Non-pigmented ciliary epithelial cell (primary cell): ENCODE measurements around the gene PRKG1.
"Not testable (repeated sequence)": the region's sequence is repeated elsewhere in the genome, so short reads cannot be mapped to it uniquely, and the experiment has no call there.

ENCODE experiments used
- DNase-seq: peaks from one replicate; pipeline ENCODE4 v3.0.0-alpha.2; 2010; ENCODE audit warnings: low read depth

The PRKG1 gene

GRCh38 chr10:51377932-51378599 is 303.8 kb downstream of the PRKG1 start:
- no peak for DNase-seq

- DNase-seq: no peak
Observed at GRCh38 chr10:51382181-51382580, 307.9 kb downstream of the PRKG1 start.

GRCh38 chr10:51384971-51385370 is 310.7 kb downstream of the PRKG1 start:
- no peak for DNase-seq

DNA sequence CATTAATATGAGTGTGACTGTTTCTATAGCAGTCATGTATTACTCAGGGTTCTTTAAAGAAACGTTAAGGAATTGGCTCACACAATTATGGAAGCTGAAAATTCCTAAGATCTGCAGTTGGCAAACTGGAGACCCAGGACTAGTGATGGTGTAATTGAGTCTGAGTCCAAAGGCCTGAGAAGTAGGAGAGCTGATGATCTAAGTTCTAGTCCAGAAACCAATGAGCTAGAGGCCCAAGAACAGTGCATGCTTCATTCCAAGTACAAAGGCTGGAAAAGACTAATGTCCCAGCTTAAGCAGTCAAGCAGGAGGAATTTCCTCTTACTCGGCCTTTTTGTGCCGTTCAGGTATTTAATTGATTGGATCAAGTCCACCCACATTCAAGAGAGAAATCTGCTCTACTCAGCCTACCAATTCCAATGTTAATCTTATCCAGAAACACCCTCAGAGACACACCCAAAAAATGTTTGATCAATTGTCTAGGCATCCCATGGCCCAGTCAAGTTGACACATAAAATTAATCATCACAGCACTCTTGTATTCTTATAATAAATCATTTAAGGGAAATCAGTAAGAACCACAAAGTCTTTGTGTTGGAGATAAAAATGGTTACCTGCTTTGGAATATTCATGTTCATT is 312.1 kb downstream of the PRKG1 start:
- DNase-seq: no peak

DNA sequence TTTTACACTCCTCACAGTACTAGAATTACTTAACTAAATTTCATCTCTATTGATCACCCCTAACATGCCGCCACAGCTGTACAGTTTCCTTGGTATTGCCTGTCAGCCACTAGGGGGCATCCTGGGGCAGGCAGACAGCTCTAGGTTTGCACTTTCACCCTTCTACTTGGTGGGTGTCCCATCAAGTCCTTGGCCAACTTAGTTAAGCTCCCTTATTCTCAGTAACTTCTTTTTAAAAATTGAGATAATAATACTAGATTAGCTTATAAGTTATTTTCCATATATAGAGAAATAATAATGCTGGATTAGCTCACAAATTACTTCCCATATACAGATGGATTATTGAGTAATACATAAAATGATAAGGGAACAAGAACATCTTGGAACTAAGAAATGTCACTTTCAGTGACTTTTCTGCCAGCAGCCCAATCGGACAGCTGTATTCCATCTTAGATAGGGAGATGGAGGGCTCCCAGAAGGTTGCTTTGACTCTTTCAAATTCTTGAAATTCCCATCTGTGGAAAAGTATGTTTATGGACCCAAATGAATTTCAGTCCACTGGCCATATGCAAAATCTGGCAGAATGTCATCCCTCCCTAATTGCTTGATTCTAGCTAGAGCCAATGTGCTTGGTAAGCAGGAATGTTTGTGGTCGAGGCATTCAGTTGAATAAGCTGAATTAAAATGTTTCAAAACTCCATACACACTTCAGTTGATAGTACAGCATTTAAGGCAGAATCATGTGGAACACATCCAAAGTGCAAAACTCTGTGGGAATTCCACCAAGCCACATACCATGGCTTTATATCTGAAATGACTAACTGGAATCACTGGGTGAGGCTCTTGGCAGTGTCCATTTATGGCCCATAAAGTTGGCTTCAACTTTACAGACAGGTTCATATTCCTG is 315.4 kb downstream of the PRKG1 start:
- DNase-seq: peak; percentile 91

DNA sequence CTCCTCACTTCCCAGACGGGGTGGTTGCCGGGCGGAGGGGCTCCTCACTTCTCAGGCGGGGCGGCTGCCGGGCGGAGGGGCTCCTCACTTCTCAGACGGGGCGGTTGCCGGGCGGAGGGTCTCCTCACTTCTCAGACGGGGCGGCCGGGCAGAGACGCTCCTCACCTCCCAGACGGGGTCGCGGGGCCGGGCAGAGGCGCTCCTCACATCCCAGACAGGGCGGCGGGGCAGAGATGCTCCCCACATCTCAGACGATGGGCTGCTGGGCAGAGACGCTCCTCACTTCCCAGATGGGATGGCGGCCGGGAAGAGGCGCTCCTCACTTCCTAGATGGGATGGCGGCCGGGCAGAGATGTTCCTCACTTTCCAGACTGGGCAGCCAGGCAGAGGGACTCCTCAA is 318.7 kb downstream of the PRKG1 start:
- DNase-seq: not testable (repeated sequence)

- no peak for DNase-seq
Observed at GRCh38 chr10:51394039-51394438, 319.8 kb downstream of the PRKG1 start.

- DNase-seq: no peak
Observed at GRCh38 chr10:51397244-51397643, 323.0 kb downstream of the PRKG1 start.

DNA sequence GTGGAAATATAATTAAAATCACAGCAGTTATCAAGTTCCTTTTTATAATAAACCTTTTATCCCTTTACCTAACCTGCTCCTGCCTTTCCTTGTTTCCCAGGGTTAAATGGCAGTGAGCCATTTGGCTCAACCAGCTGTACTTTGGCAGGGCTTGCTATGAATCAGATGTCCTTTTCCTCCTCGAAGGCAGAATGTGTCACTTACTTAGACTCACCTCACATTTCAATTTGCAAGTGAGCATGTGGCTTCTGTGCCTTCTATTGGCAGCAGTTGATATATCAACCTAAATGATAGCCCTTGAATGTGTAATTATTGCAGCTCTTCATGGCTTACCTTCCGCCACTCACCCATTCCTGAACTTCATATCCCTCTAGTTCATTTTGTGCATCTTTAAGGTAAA is 323.4 kb downstream of the PRKG1 start:
- peak; percentile 19 for DNase-seq

DNA sequence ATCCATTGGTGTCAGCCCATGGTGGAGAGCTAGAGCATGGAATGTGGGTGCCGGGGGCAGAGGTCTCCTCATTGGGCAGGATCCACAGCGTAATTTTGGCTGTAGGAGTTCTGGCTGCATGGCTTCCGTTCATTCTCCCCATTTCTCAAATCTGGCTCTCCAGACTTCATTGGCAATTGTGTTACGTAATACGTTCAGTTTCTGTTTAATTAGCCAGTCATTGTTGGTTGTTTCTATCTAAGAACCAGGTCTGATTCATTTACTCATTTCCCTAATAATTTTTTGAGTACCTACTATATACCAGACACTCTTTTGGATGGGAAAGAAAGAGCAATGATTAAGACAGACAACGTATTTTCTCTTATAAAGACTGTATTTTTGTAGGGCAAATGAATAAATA is 325.6 kb downstream of the PRKG1 start:
- no peak for DNase-seq

DNA sequence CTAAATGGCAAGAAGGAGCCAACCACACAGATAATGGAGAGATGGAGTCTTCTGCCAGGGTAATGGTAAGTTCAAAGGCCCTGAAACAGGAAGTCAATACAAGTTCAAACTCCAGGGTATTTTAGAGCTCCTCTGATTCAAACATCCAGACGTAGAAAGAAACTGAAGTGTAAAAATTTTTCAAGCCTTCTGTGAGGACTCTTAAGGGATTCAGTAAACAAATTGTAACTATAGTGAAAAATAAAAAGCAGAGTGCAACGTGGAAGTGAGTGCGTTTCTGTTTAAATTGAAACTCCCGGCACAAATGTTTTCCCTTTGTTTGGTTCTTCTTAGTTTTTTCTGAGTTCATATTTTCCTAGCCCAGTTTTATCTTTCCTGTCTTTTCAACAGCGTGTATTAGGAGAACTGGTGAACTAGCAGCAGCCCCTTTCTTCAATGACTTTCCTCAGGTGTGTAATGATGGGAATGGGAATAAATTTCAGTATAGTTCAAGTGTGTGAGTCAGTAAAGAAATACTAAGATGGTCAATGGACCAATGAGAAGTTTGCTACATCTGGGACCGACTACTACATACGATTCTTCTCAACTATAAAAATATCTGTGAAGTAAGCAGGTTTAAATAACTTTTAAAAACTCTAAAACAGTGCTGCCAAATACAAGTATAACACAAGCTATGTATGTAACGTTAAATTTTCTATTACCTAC is 326.3 kb downstream of the PRKG1 start:
- no peak for DNase-seq

DNA sequence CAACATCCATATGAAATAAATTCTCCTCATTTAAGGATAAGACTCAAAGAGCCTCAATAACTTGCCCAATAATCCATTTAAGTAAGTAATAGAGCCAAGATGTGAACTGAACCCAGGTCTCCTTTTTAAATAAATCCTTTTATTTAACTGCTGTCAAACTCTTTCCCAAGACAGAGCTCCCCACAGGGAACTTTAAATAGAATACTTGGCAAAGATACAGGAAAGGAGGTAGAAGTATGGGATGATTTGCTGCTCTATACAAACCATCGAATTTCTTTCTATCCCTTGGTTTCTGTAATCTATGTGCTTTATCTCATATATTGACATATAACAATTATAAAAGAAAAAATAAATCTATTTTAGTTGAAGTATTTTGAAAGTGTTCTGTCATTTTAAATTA is 329.2 kb downstream of the PRKG1 start:
- DNase-seq: no peak

GRCh38 chr10:51405580-51406351 is 331.5 kb downstream of the PRKG1 start:
- no peak for DNase-seq

- DNase-seq: no peak
Observed at GRCh38 chr10:51406581-51406980, 332.3 kb downstream of the PRKG1 start.

DNA sequence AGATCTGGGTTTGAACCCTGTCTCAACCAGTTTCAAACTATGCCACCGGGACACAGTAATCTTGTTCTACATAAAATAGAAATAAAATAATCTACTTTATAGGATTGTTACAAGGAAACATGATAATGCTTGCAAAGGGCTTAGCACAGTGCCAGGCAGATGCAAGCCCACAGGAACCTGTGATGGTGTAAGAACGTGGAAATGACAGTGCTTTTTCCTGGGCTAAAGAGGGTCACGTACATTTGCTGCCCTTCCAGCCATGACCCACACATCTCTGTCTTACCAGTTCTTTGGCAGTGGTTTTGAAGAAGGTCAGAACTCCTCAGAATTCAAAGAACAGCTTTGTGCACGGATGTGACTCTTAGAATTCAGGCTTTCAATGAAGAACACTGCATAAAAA is 342.2 kb downstream of the PRKG1 start:
- DNase-seq: no peak

- DNase-seq: no peak
Observed at GRCh38 chr10:51419196-51420093, 345.2 kb downstream of the PRKG1 start.

DNA sequence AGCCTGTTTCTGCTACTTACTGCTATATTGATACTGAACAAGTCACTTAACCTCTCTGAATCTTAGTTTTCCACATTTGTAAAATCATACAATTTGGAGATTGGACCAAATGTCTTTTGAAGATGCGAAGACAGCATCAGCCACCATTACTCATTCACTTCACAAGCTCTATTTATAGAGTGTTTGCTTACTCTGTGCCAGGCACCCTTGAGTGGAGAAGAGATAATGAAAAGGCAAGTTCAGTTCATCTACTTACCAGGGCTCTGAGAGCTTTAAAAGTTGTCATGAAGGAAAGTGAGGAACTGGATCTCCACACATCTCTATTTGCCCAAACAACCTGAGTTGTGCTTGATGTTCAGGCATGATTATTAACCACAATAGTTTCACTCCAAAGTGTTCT is 347.6 kb downstream of the PRKG1 start:
- no peak for DNase-seq

GRCh38 chr10:51422311-51423120 is 348.2 kb downstream of the PRKG1 start:
- DNase-seq: peak; percentile 23

- DNase-seq: no peak
Observed at GRCh38 chr10:51423121-51423452, 348.8 kb downstream of the PRKG1 start.

GRCh38 chr10:51425431-51425830 is 351.1 kb downstream of the PRKG1 start:
- DNase-seq: peak; percentile 6
